HCT116 (cell line): ENCODE results near the gene CYP4F11. TPM values are rescaled to one million over a fixed set of nuclear protein-coding genes. Genes with fewer than 3 reads are reported as not detected.

Experiments
- ATAC-seq: fragments of 200-7000 bp; cut with Tn5 transposase; 2 replicates; pipeline ENCODE4 v1.9.1; 2020; ENCODE audit warnings: mild to moderate bottlenecking, moderate library complexity
- BruUV-seq: library from RNA; stranded (reverse); fragments of 400-500 nt; replicated peaks from 2 replicates; lab custom pipeline; 2021; lab: Mats Ljungman, UMichigan
- CTCF ChIA-PET: fragments of 300-600 bp; sonication (Branson Sonifier 250); formaldehyde crosslinking; loops from one replicate; lab custom pipeline; 2021; ENCODE audit warnings: antibody characterized with exemption; lab: Charles Lee
- POLR2A ChIA-PET: fragments of 300-600, 350-600 bp; sonication (Branson Sonifier 250); formaldehyde crosslinking; loops from one replicate; lab custom pipeline; 2021; ENCODE audit warnings: antibody characterized with exemption; lab: Charles Lee
- RAD21 ChIA-PET, 2 experiments: fragments of 300-600 bp; sonication (Branson Sonifier 250); formaldehyde crosslinking; loops; one replicate each; lab custom pipeline; 2023; ENCODE audit warnings: low total read pairs in 2 of 2; ENCODE audit not compliant: uncharacterized antibody in 2 of 2, unreplicated experiment in 2 of 2, low non-redundant PET in 1 of 2; lab: Charles Lee
- DNase-seq: peaks from one replicate; pipeline ENCODE4 v3.0.0-alpha.2; 2010; ENCODE audit warnings: low read depth, low spot score
- H2AFZ ChIP-seq: fragments of 200-600 bp; shearing (Covaris generic), sonication (generic); 2 replicates; pipeline ENCODE4 v1.6.1; 2017; ENCODE audit warnings: low read depth, mixed run types, mixed read lengths, antibody characterized with exemption, low read length; ENCODE audit not compliant: poor library complexity, severe bottlenecking
- H3K27ac ChIP-seq: 2 replicates; pipeline ENCODE4 v1.5.1; 2012; ENCODE audit warnings: low read depth, low read length
- H3K27me3 ChIP-seq: fragments of 200-600 bp; sonication (generic); 2 replicates; pipeline ENCODE4 v1.6.1; 2016; ENCODE audit warnings: mixed run types, low read length, mixed read lengths; ENCODE audit not compliant: insufficient read depth
- H3K36me3 ChIP-seq, 2 experiments: fragments of 200-500 bp in 1 of 2; fragments of 200-600 bp in 1 of 2; sonication (Bioruptor generic) in 1 of 2; sonication (generic) in 1 of 2; 2 replicates each; pipeline versions ENCODE4 v1.5.1 to v1.6.1; 2014 to 2016; ENCODE audit warnings: low read length in 2 of 2, inconsistent platforms in 1 of 2, mixed read lengths in 1 of 2, mixed run types in 1 of 2; ENCODE audit not compliant: insufficient read depth in 2 of 2, control insufficient read depth in 1 of 2
- H3K4me1 ChIP-seq, 2 experiments: fragments of 200-600 bp in 1 of 2; sonication (generic) in 1 of 2; 2 replicates each; pipeline versions ENCODE4 v1.5.1 to v1.6.1; 2012 to 2017; ENCODE audit warnings: low read length in 2 of 2, inconsistent platforms in 1 of 2, mild to moderate bottlenecking in 1 of 2, mixed read lengths in 1 of 2, mixed run types in 1 of 2, moderate library complexity in 1 of 2; ENCODE audit not compliant: insufficient read depth in 2 of 2, control insufficient read depth in 1 of 2
- H3K4me2 ChIP-seq: fragments of 200-600 bp; sonication (generic); 2 replicates; pipeline ENCODE4 v1.6.1; 2017; ENCODE audit warnings: mixed run types, low read length, mixed read lengths
- H3K4me3 ChIP-seq, 2 experiments: fragments of 200-600 bp in 1 of 2; sonication (generic) in 1 of 2; replicated peaks in 1 of 2; 2 replicates each; pipeline ENCODE4 v1.5.1; 2011 to 2016; ENCODE audit warnings: low read length in 2 of 2, control low read depth in 1 of 2, low read depth in 1 of 2, mild to moderate bottlenecking in 1 of 2, mixed read lengths in 1 of 2, mixed run types in 1 of 2
- H3K79me2 ChIP-seq: fragments of 200-600 bp; sonication (generic); 2 replicates; pipeline ENCODE4 v1.6.1; 2017; ENCODE audit warnings: mild to moderate bottlenecking, mixed run types, low read length, moderate library complexity, mixed read lengths; ENCODE audit not compliant: insufficient read depth
- H3K9ac ChIP-seq: fragments of 200-600 bp; sonication (generic); 2 replicates; pipeline ENCODE4 v1.6.1; 2016; ENCODE audit warnings: low read length, mixed read lengths
- H3K9me2 ChIP-seq: fragments of 200-600 bp; sonication (generic), shearing (Covaris generic); 2 replicates; pipeline ENCODE4 v1.6.1; 2017; ENCODE audit warnings: mixed run types, mild to moderate bottlenecking, moderate library complexity; ENCODE audit not compliant: insufficient read depth
- H3K9me3 ChIP-seq, 2 experiments: fragments of 200-500 bp in 1 of 2; fragments of 200-600 bp in 1 of 2; sonication (Bioruptor generic) in 1 of 2; sonication (generic) in 1 of 2; 2 replicates each; pipeline ENCODE4 v1.6.1; 2014 to 2017; ENCODE audit warnings: low read length in 2 of 2, mixed read lengths in 2 of 2, inconsistent platforms in 1 of 2, low read depth in 1 of 2, mild to moderate bottlenecking in 1 of 2, mixed run types in 1 of 2, moderate library complexity in 1 of 2; ENCODE audit not compliant: control insufficient read depth in 1 of 2, insufficient read depth in 1 of 2
- H4K20me1 ChIP-seq: fragments of 200-600 bp; sonication (generic), shearing (Covaris generic); 2 replicates; pipeline ENCODE4 v1.6.1; 2017; ENCODE audit warnings: mixed run types, mild to moderate bottlenecking, moderate library complexity; ENCODE audit not compliant: insufficient read depth
- CEBPB ChIP-seq: IDR thresholded peaks from 2 replicates; pipeline ENCODE4 v1.6.1; 2012; ENCODE audit warnings: low read depth
- CTCF ChIP-seq, 3 experiments: fragments of 200-600 bp in 1 of 3; sonication (generic) in 1 of 3; IDR thresholded peaks in 2 of 3; conservative IDR thresholded peaks in 1 of 3; 2 replicates each; pipeline ENCODE4 v1.5.1; 2012 to 2017; ENCODE audit warnings: low read depth in 2 of 3, low read length in 2 of 3, antibody characterized with exemption in 1 of 3, borderline replicate concordance in 1 of 3, control low read depth in 1 of 3, mild to moderate bottlenecking in 1 of 3, mixed read lengths in 1 of 3, mixed run types in 1 of 3, moderate library complexity in 1 of 3; ENCODE audit not compliant: insufficient read depth in 1 of 3
- EGR1 ChIP-seq: IDR thresholded peaks from 2 replicates; pipeline ENCODE4 v1.6.1; 2012; ENCODE audit warnings: low read depth
- EZH2 ChIP-seq: fragments of 200-600 bp; sonication (generic); IDR thresholded peaks from 2 replicates; pipeline ENCODE4 v1.6.1; 2017; ENCODE audit warnings: antibody characterized with exemption, mixed run types
- EZH2phosphoT487 ChIP-seq: fragments of 200-600 bp; IDR thresholded peaks from 2 replicates; pipeline ENCODE4 v1.6.1; 2018; ENCODE audit warnings: antibody characterized with exemption, borderline replicate concordance
- JUND ChIP-seq: IDR thresholded peaks from 2 replicates; pipeline ENCODE4 v1.6.1; 2012
- POLR2A ChIP-seq: IDR thresholded peaks from 2 replicates; pipeline ENCODE4 v1.7.0; 2011; ENCODE audit warnings: borderline replicate concordance; ENCODE audit not compliant: insufficient read depth, insufficient read length; ENCODE audit errors: extremely low read depth
- RAD21 ChIP-seq: IDR thresholded peaks from 2 replicates; pipeline ENCODE4 v1.6.1; 2012; ENCODE audit warnings: low read depth, mild to moderate bottlenecking
- SIN3A ChIP-seq: IDR thresholded peaks from 2 replicates; pipeline ENCODE4 v1.6.1; 2012; ENCODE audit warnings: low read depth
- SP1 ChIP-seq: IDR thresholded peaks from 2 replicates; pipeline ENCODE4 v1.6.1; 2012; ENCODE audit warnings: low read depth
- SRF ChIP-seq: IDR thresholded peaks from 2 replicates; pipeline ENCODE4 v1.6.1; 2012; ENCODE audit warnings: low read depth
- TCF7L2 ChIP-seq: IDR thresholded peaks from 2 replicates; pipeline ENCODE4 v1.7.0; 2011; ENCODE audit warnings: borderline replicate concordance, inconsistent platforms; ENCODE audit not compliant: insufficient read depth, insufficient read length; ENCODE audit errors: extremely low read depth
- YY1 ChIP-seq: IDR thresholded peaks from 2 replicates; pipeline ENCODE4 v1.6.1; 2011; ENCODE audit warnings: low read length, low read depth, moderate library complexity, mild to moderate bottlenecking; ENCODE audit not compliant: insufficient replicate concordance; ENCODE audit errors: extremely low read depth
- ZNF274 ChIP-seq: fragments of 200-500 bp; sonication (Bioruptor generic); IDR thresholded peaks from 2 replicates; pipeline ENCODE4 v1.6.1; 2014; ENCODE audit warnings: mild to moderate bottlenecking, low read depth, low read length, inconsistent platforms
- intact Hi-C: fragments of 100-400 bp; cut with micrococcal nuclease; formaldehyde crosslinking; loops from 2 replicates; pipeline ENCODE4 v1.10.0; 2022
- total RNA-seq: library from RNA; stranded (reverse); gene quantifications from one replicate; pipeline ENCODE4 v1.2.1, GENCODE V29; 2021; ENCODE audit not compliant: unreplicated experiment
- TF ChIP-seq, protein P1 (sequence below): IDR thresholded peaks from 2 replicates; pipeline ENCODE4 v1.6.1; 2011; ENCODE audit warnings: mild to moderate bottlenecking, low read length, moderate library complexity; ENCODE audit not compliant: insufficient replicate concordance; ENCODE audit errors: extremely low read depth
- TF ChIP-seq, protein P2 (sequence below): IDR thresholded peaks from 2 replicates; pipeline ENCODE4 v1.6.1; 2012
- TF ChIP-seq, protein P3 (sequence below): IDR thresholded peaks from 2 replicates; pipeline ENCODE4 v1.6.1; 2012; ENCODE audit warnings: low read depth
- TF ChIP-seq, protein P4 (sequence below): IDR thresholded peaks from 2 replicates; pipeline ENCODE4 v1.6.1; 2012

The CYP4F11 gene
- total RNA-seq, 1 experiment from 2014 or later = 17.9 TPM

DNA sequence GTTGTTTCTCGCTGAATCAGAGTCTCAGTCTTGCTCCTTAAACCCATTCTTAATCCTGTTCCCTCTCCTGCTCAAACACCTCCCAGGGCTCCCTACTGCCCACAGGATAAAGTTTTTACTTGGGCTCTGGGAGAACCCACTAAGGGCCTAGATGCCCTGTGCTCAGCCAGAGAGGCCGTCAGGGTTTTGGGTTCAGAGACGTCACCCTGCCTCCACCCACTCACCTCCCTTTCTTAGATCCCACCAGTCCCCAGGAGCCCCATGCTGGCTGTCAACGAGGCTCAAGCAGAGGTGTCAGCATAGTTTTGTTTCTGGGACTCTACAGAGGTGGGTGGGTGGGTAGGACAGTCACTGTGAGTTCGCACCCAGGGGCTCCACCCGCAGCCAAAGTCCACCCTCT, 20.9 kb downstream of the CYP4F11 start:
- no TSS peak for BruUV-seq
- Histone ChIP-seq H3K27me3 (no peaks in the 10 kb centered on the region), H2AFZ (no peak overlapping the region), H3K79me2 (peaks cover 4% of the 10 kb centered on the region; the same call in 1 of the 2 replicates), H3K9me3 (no peaks in the 10 kb centered on the region), H4K20me1 (no peaks in the 10 kb centered on the region), H3K4me2 (no peak overlapping the region), H3K9ac (no peak overlapping the region), H3K27ac (no peak overlapping the region), H3K4me3 (no peak overlapping the region), H3K9me2 (no peaks in the 10 kb centered on the region), H3K4me1 (no peaks in the 10 kb centered on the region), H3K36me3 (peaks cover 0 to 19% of the 10 kb centered on the region in 2 experiments; a peak in 1 of 4 replicates)
- no peak for TF ChIP-seq CTCF (IDR thresholded peaks at IDR 0.05 in 2 of 3, conservative IDR thresholded peaks at IDR 0.05 in 1 of 3; ENCODE audit: borderline replicate concordance in 1 of 3, insufficient read depth in 1 of 3, low read depth in 2 of 3, low read length in 2 of 3)
- no peak for TF ChIP-seq CEBPB
- TF ChIP-seq ZNF274 = no peak
- TF ChIP-seq YY1 = no peak
- TF ChIP-seq EZH2 = no peak
- TF ChIP-seq TCF7L2 = no peak
- TF ChIP-seq POLR2A = no peak
- TF ChIP-seq RAD21 = no peak
- TF ChIP-seq SIN3A = no peak
- TF ChIP-seq EZH2phosphoT487 = no peak
- TF ChIP-seq, protein P1, sequence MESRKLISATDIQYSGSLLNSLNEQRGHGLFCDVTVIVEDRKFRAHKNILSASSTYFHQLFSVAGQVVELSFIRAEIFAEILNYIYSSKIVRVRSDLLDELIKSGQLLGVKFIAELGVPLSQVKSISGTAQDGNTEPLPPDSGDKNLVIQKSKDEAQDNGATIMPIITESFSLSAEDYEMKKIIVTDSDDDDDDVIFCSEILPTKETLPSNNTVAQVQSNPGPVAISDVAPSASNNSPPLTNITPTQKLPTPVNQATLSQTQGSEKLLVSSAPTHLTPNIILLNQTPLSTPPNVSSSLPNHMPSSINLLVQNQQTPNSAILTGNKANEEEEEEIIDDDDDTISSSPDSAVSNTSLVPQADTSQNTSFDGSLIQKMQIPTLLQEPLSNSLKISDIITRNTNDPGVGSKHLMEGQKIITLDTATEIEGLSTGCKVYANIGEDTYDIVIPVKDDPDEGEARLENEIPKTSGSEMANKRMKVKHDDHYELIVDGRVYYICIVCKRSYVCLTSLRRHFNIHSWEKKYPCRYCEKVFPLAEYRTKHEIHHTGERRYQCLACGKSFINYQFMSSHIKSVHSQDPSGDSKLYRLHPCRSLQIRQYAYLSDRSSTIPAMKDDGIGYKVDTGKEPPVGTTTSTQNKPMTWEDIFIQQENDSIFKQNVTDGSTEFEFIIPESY = no peak
- TF ChIP-seq, protein P2, sequence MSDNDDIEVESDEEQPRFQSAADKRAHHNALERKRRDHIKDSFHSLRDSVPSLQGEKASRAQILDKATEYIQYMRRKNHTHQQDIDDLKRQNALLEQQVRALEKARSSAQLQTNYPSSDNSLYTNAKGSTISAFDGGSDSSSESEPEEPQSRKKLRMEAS = no peak
- TF ChIP-seq EGR1 = no peak
- TF ChIP-seq JUND = no peak
- TF ChIP-seq, protein P3, sequence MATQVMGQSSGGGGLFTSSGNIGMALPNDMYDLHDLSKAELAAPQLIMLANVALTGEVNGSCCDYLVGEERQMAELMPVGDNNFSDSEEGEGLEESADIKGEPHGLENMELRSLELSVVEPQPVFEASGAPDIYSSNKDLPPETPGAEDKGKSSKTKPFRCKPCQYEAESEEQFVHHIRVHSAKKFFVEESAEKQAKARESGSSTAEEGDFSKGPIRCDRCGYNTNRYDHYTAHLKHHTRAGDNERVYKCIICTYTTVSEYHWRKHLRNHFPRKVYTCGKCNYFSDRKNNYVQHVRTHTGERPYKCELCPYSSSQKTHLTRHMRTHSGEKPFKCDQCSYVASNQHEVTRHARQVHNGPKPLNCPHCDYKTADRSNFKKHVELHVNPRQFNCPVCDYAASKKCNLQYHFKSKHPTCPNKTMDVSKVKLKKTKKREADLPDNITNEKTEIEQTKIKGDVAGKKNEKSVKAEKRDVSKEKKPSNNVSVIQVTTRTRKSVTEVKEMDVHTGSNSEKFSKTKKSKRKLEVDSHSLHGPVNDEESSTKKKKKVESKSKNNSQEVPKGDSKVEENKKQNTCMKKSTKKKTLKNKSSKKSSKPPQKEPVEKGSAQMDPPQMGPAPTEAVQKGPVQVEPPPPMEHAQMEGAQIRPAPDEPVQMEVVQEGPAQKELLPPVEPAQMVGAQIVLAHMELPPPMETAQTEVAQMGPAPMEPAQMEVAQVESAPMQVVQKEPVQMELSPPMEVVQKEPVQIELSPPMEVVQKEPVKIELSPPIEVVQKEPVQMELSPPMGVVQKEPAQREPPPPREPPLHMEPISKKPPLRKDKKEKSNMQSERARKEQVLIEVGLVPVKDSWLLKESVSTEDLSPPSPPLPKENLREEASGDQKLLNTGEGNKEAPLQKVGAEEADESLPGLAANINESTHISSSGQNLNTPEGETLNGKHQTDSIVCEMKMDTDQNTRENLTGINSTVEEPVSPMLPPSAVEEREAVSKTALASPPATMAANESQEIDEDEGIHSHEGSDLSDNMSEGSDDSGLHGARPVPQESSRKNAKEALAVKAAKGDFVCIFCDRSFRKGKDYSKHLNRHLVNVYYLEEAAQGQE = no peak
- TF ChIP-seq SRF = no peak
- no peak for TF ChIP-seq SP1
- TF ChIP-seq, protein P4, sequence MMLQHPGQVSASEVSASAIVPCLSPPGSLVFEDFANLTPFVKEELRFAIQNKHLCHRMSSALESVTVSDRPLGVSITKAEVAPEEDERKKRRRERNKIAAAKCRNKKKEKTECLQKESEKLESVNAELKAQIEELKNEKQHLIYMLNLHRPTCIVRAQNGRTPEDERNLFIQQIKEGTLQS = no peak
- RAD21 ChIA-PET = no interaction called here
- no peak for ATAC-seq
- POLR2A ChIA-PET = no interaction called here
- intact Hi-C loops = no loop called here
- CTCF ChIA-PET = no interaction called here
- DNase-seq = no peak
